LNCaP clone FGC (cell line): ENCODE data around the gene SDHC.

Source experiments
- DNase-seq: peaks from one replicate; pipeline ENCODE4 v3.0.0-alpha.2; 2011; ENCODE audit warnings: low read depth
- H3K4me3 ChIP-seq: 2 replicates; pipeline ENCODE4 v1.5.1; 2011; ENCODE audit warnings: mild to moderate bottlenecking, low read depth, low read length, control low read depth
- CTCF ChIP-seq: IDR thresholded peaks from 2 replicates; pipeline ENCODE4 v1.5.1; 2012; ENCODE audit warnings: mild to moderate bottlenecking; ENCODE audit not compliant: control insufficient read depth, insufficient read depth; ENCODE audit errors: extremely low read depth

The SDHC gene

GRCh38 chr1:161364332-161364731, 50.2 kb downstream of the SDHC start:
- H3K4me3 ChIP-seq, result no peak overlapping the region
- TF ChIP-seq CTCF, result no peak
- no peak for DNase-seq

- no peak overlapping the region for H3K4me3 ChIP-seq
- no peak for TF ChIP-seq CTCF
- DNase-seq, result no peak
Measured at GRCh38 chr1:161365207-161365606, 51.0 kb downstream of the SDHC start.

- DNase-seq, result peak; percentile 73
- no peak within 1 kb of the TSS for H3K4me3 ChIP-seq
- TF ChIP-seq CTCF, result peak; percentile 46
Measured at GRCh38 chr1:161367684-161368400, 53.7 kb downstream of the SDHC start, which contains the start of gene CFAP126. Gene CFAP126 (minus strand): TSS chr1:161367876. CDS start chr1:161367868, 8 bp downstream.

- H3K4me3 ChIP-seq, result no peak overlapping the region
- no peak for TF ChIP-seq CTCF
- DNase-seq, result no peak
Measured at GRCh38 chr1:161373442-161373841, 59.3 kb downstream of the SDHC start.

GRCh38 chr1:161374373-161374772, 60.2 kb downstream of the SDHC start:
- no peak overlapping the region for H3K4me3 ChIP-seq
- TF ChIP-seq CTCF, result peak; percentile 38; the same call in 1 of the 2 replicates
- DNase-seq, result no peak

- TF ChIP-seq CTCF, result no peak
Measured at GRCh38 chr1:161378014-161378413, 63.8 kb downstream of the SDHC start.

GRCh38 chr1:161379071-161379470, 64.9 kb downstream of the SDHC start:
- H3K4me3 ChIP-seq, result no peak overlapping the region
- no peak for TF ChIP-seq CTCF
- no peak for DNase-seq

More at GRCh38 chr1:161378014-161378413, 63.8 kb downstream of the SDHC start:
- H3K4me3 ChIP-seq, result no peak overlapping the region
- DNase-seq, result no peak
